ENCODE measurements around the gene SPECC1.

DNA sequence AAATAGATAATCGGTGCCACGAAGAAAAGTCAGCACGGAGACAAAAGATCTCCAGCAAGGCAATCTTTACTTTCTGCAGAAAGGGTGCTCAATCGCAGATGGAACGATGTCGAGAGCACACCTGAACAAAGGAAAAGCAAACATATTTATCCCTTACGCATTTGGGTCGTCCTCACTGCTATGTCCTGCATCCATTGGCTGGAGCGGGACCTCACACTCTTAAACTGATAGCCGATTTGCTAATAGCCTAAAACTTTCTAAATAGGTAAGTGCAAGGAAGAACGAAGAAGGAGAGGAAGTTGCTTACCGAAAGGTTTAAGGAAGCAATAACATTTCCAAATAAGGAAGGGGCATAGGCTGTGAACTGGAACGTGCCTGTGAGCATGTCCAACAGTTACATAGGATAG, 30.4 kb upstream of the SPECC1 start:
- TF ChIP-seq AFF4 (CRISPR knock-in tag; IDR thresholded peaks at IDR 0.05; ENCODE audit: borderline replicate concordance) (no peak), CTCF (IDR thresholded peaks at IDR 0.05) (no peak), NFYB (CRISPR knock-in tag; conservative IDR thresholded peaks at IDR 0.05; ENCODE audit: low read depth) (no peak), TEAD1 (CRISPR knock-in tag; IDR thresholded peaks at IDR 0.05) (no peak), E2F5 (CRISPR knock-in tag; IDR thresholded peaks at IDR 0.05) (no peak), CREB1 (CRISPR knock-in tag; IDR thresholded peaks at IDR 0.05) (no peak), ZBTB21 (CRISPR knock-in tag; IDR thresholded peaks at IDR 0.05; ENCODE audit: borderline replicate concordance) (no peak)
- TF ChIP-seq, protein P1, sequence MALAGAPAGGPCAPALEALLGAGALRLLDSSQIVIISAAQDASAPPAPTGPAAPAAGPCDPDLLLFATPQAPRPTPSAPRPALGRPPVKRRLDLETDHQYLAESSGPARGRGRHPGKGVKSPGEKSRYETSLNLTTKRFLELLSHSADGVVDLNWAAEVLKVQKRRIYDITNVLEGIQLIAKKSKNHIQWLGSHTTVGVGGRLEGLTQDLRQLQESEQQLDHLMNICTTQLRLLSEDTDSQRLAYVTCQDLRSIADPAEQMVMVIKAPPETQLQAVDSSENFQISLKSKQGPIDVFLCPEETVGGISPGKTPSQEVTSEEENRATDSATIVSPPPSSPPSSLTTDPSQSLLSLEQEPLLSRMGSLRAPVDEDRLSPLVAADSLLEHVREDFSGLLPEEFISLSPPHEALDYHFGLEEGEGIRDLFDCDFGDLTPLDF (CRISPR knock-in tag; IDR thresholded peaks at IDR 0.05) = no peak
